Inflammatory macrophage (primary cell): ENCODE results near the gene AKT1S1.
"Not testable (repeated sequence)": the region's sequence is repeated elsewhere in the genome, so short reads cannot be mapped to it uniquely, and the experiment has no call there.

Experiments
- DNase-seq, 2 donors: peaks; one replicate each; pipeline ENCODE4 v3.0.0-alpha.2; 2020 to 2022

Gene AKT1S1

GRCh38 chr19:49833599-49833998 is 43.6 kb downstream of the AKT1S1 start:
- DNase-seq: no peak

- DNase-seq: peak in 1 of 2 donors; percentile 20
Observed at GRCh38 chr19:49832556-49832955, 44.6 kb downstream of the AKT1S1 start.

GRCh38 chr19:49831592-49831991 is 45.6 kb downstream of the AKT1S1 start:
- no peak for DNase-seq

GRCh38 chr19:49830766-49831165 is 46.4 kb downstream of the AKT1S1 start:
- no peak for DNase-seq

- DNase-seq: no peak
Observed at GRCh38 chr19:49829721-49830120, 47.4 kb downstream of the AKT1S1 start.

- DNase-seq: no peak
Observed at GRCh38 chr19:49829200-49829599, 48.0 kb downstream of the AKT1S1 start.

- no peak for DNase-seq
Observed at GRCh38 chr19:49827034-49827433, 50.1 kb downstream of the AKT1S1 start.

- no peak for DNase-seq
Observed at GRCh38 chr19:49824662-49825061, 52.5 kb downstream of the AKT1S1 start.

GRCh38 chr19:49823472-49823871 is 53.7 kb downstream of the AKT1S1 start:
- DNase-seq: no peak

GRCh38 chr19:49820125-49820524 is 57.0 kb downstream of the AKT1S1 start:
- no peak for DNase-seq

- not testable (repeated sequence) for DNase-seq
Observed at GRCh38 chr19:49819452-49820115, 57.6 kb downstream of the AKT1S1 start.
